Esophagus squamous epithelium (tissue), 4 donors: ENCODE measurements around the gene PDXDC1.
"Not testable (repeated sequence)": the region's sequence is repeated elsewhere in the genome, so short reads cannot be mapped to it uniquely, and the experiment has no call there.

Experiments
- POLR2A ChIP-seq, 4 donors: fragments of 450-650 bp; IDR thresholded peaks; one replicate each; pipeline ENCODE4 v1.6.1; 2017; ENCODE audit warnings: antibody characterized with exemption in 4 of 4, mild to moderate bottlenecking in 4 of 4, moderate library complexity in 3 of 4
- TF ChIP-seq, protein P1 (sequence below), 6 experiments: fragments of 450-650 bp in 4 of 6; fragments of 200-600 bp in 2 of 6; sonication (generic) in 2 of 6; IDR thresholded peaks; one replicate each; pipeline ENCODE4 v1.5.1; 2016 to 2019; ENCODE audit warnings: antibody characterized with exemption in 6 of 6, mild to moderate bottlenecking in 4 of 6, moderate library complexity in 4 of 6

DNA sequence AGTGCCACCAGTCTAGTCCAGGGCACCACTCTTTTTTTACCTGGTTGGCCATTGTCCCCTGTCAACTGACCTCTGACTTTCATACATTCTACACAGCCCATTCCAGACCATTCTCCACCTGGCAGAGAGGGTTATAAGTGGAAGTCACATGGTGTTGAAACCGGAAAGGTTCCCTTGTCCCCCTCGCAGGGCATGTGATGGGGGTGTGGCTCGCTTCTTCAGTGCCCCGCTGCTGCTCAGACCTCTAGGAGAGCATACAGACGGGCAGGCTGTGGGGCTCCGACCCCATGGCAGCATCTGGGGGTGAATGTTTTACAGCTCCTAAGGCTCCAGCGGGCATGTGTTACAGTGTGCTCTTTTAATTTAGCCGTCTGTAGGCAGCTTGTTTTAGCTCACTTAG, 52.2 kb downstream of the PDXDC1 start:
- TF ChIP-seq, protein P1, sequence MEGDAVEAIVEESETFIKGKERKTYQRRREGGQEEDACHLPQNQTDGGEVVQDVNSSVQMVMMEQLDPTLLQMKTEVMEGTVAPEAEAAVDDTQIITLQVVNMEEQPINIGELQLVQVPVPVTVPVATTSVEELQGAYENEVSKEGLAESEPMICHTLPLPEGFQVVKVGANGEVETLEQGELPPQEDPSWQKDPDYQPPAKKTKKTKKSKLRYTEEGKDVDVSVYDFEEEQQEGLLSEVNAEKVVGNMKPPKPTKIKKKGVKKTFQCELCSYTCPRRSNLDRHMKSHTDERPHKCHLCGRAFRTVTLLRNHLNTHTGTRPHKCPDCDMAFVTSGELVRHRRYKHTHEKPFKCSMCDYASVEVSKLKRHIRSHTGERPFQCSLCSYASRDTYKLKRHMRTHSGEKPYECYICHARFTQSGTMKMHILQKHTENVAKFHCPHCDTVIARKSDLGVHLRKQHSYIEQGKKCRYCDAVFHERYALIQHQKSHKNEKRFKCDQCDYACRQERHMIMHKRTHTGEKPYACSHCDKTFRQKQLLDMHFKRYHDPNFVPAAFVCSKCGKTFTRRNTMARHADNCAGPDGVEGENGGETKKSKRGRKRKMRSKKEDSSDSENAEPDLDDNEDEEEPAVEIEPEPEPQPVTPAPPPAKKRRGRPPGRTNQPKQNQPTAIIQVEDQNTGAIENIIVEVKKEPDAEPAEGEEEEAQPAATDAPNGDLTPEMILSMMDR (IDR thresholded peaks at IDR 0.05) = not testable (repeated sequence)
- TF ChIP-seq POLR2A (IDR thresholded peaks at IDR 0.05) = not testable (repeated sequence)
